ENCODE results near the gene APOA1.

Gene APOA1

GRCh38 chr11:116860303-116860702, 22.9 kb upstream of the APOA1 start:
- no peak overlapping the region for H3K4me3 ChIP-seq (ENCODE audit: low read depth, low read length)
- no peak for TF ChIP-seq CTCF (IDR thresholded peaks at IDR 0.05; ENCODE audit: insufficient read depth, low read depth, low read length, missing control alignments)
- no peak for DNase-seq (ENCODE audit: low read depth)

- TF ChIP-seq CTCF (IDR thresholded peaks at IDR 0.05; ENCODE audit: insufficient read depth, low read depth, low read length, missing control alignments), result no peak
- DNase-seq (ENCODE audit: low read depth), result no peak
- no peak overlapping the region for H3K4me3 ChIP-seq (ENCODE audit: low read depth, low read length)
Measured at GRCh38 chr11:116859175-116859574, 21.8 kb upstream of the APOA1 start.

- no peak overlapping the region for H3K4me3 ChIP-seq (ENCODE audit: low read depth, low read length)
- TF ChIP-seq CTCF (IDR thresholded peaks at IDR 0.05; ENCODE audit: insufficient read depth, low read depth, low read length, missing control alignments), result no peak
- DNase-seq (ENCODE audit: low read depth), result no peak
Measured at GRCh38 chr11:116857936-116858335, 20.5 kb upstream of the APOA1 start.

GRCh38 chr11:116857316-116857715, 19.9 kb upstream of the APOA1 start:
- no peak overlapping the region for H3K4me3 ChIP-seq (ENCODE audit: low read depth, low read length)
- DNase-seq (ENCODE audit: low read depth), result no peak
- no peak for TF ChIP-seq CTCF (IDR thresholded peaks at IDR 0.05; ENCODE audit: insufficient read depth, low read depth, low read length, missing control alignments)

- no peak for DNase-seq (ENCODE audit: low read depth)
- TF ChIP-seq CTCF (IDR thresholded peaks at IDR 0.05; ENCODE audit: insufficient read depth, low read depth, low read length, missing control alignments), result no peak
- no peak overlapping the region for H3K4me3 ChIP-seq (ENCODE audit: low read depth, low read length)
Measured at GRCh38 chr11:116856423-116856822, 19.0 kb upstream of the APOA1 start.

GRCh38 chr11:116855413-116855812, 18.0 kb upstream of the APOA1 start:
- no peak for DNase-seq (ENCODE audit: low read depth)
- TF ChIP-seq CTCF (IDR thresholded peaks at IDR 0.05; ENCODE audit: insufficient read depth, low read depth, low read length, missing control alignments), result no peak
- no peak overlapping the region for H3K4me3 ChIP-seq (ENCODE audit: low read depth, low read length)

- H3K4me3 ChIP-seq (ENCODE audit: low read depth, low read length), result peak overlapping the region; percentile 21
- DNase-seq (ENCODE audit: low read depth), result peak; percentile 90
- no peak for TF ChIP-seq CTCF (IDR thresholded peaks at IDR 0.05; ENCODE audit: insufficient read depth, low read depth, low read length, missing control alignments)
Measured at GRCh38 chr11:116853461-116854073, 16.1 kb upstream of the APOA1 start.
